Neural cell (in vitro differentiated cells): ENCODE results near the gene AQP5. TPM values are rescaled to one million over a fixed set of nuclear protein-coding genes. Genes with fewer than 3 reads are reported as not detected.

Source experiments
- H2AFZ ChIP-seq: fragments of 200-600, 300-800 bp; sonication (generic), shearing (Covaris generic); 2 replicates; pipeline ENCODE4 v1.6.0; 2014; ENCODE audit warnings: low read depth, mild to moderate bottlenecking, antibody characterized with exemption, low read length, moderate library complexity
- H3F3A ChIP-seq: fragments of 200-600 bp; shearing (Covaris generic); 2 replicates; pipeline ENCODE4 v1.6.1; 2016; ENCODE audit warnings: mild to moderate bottlenecking, moderate library complexity, mixed read lengths, antibody characterized with exemption, low read length; ENCODE audit not compliant: insufficient read depth, poor library complexity, severe bottlenecking
- H3K27ac ChIP-seq: fragments of 200-600, 300-800 bp; sonication (generic), shearing (Covaris generic); 2 replicates; pipeline ENCODE4 v1.5.1; 2014; ENCODE audit warnings: mild to moderate bottlenecking, low read length, moderate library complexity
- H3K27me3 ChIP-seq: fragments of 300-800, 200-600 bp; sonication (generic), shearing (Covaris generic); 2 replicates; pipeline ENCODE4 v1.6.0; 2014; ENCODE audit warnings: mild to moderate bottlenecking, low read depth, low read length, moderate library complexity; ENCODE audit not compliant: insufficient read depth
- H3K36me3 ChIP-seq: fragments of 300-800, 200-600 bp; sonication (generic), shearing (Covaris generic); 2 replicates; pipeline ENCODE4 v1.5.1; 2014; ENCODE audit warnings: mild to moderate bottlenecking, antibody characterized with exemption, low read length, moderate library complexity; ENCODE audit not compliant: insufficient read depth
- H3K4me2 ChIP-seq: fragments of 300-800, 200-600 bp; sonication (generic), shearing (Covaris generic); 2 replicates; pipeline ENCODE4 v1.6.0; 2014; ENCODE audit warnings: mild to moderate bottlenecking, low read length
- H3K4me3 ChIP-seq: fragments of 300-800, 200-600 bp; sonication (generic), shearing (Covaris generic); 2 replicates; pipeline ENCODE4 v1.5.1; 2014; ENCODE audit warnings: mild to moderate bottlenecking, low read length, moderate library complexity
- H3K79me2 ChIP-seq: fragments of 200-600 bp; shearing (Covaris generic); replicated peaks from 2 replicates; pipeline ENCODE4 v1.6.0; 2014; ENCODE audit warnings: mild to moderate bottlenecking, low read length, moderate library complexity; ENCODE audit not compliant: insufficient read depth
- H3K9ac ChIP-seq: fragments of 300-800, 200-600 bp; sonication (generic), shearing (Covaris generic); 2 replicates; pipeline ENCODE4 v1.6.1; 2016; ENCODE audit warnings: mild to moderate bottlenecking, low read length, mixed read lengths
- H3K9me2 ChIP-seq: fragments of 200-600 bp; shearing (Covaris generic); 2 replicates; pipeline ENCODE4 v1.6.1; 2016; ENCODE audit warnings: mild to moderate bottlenecking, low read length, mixed read lengths; ENCODE audit not compliant: insufficient read depth
- H3K9me3 ChIP-seq: fragments of 200-600, 300-800 bp; sonication (generic), shearing (Covaris generic); 2 replicates; pipeline ENCODE4 v1.6.1; 2016; ENCODE audit warnings: mild to moderate bottlenecking, mixed run types, low read length, moderate library complexity, mixed read lengths
- H4K20me1 ChIP-seq: fragments of 200-600 bp; shearing (Covaris generic); 2 replicates; pipeline ENCODE4 v1.6.1; 2016; ENCODE audit warnings: mild to moderate bottlenecking, mixed run types; ENCODE audit not compliant: insufficient read depth
- EP300 ChIP-seq: fragments of 450-650 bp; conservative IDR thresholded peaks from 2 replicates; pipeline ENCODE4 v1.6.1; 2014; ENCODE audit warnings: antibody characterized with exemption, mild to moderate bottlenecking, moderate library complexity; ENCODE audit not compliant: poor library complexity, severe bottlenecking
- EZH2 ChIP-seq: fragments of 200-600, 300-800 bp; shearing (Covaris generic), sonication (generic); IDR thresholded peaks from 2 replicates; pipeline ENCODE4 v1.6.1; 2014; ENCODE audit warnings: antibody characterized with exemption, low read length, borderline replicate concordance, mild to moderate bottlenecking; ENCODE audit not compliant: insufficient read depth, poor library complexity, severe bottlenecking
- MXI1 ChIP-seq: fragments of 450-650 bp; conservative IDR thresholded peaks from 2 replicates; pipeline ENCODE4 v1.6.1; 2014; ENCODE audit warnings: antibody characterized with exemption, mild to moderate bottlenecking; ENCODE audit not compliant: poor library complexity, severe bottlenecking
- POLR2AphosphoS5 ChIP-seq: IDR thresholded peaks from 2 replicates; pipeline ENCODE4 v1.6.1; 2012
- RAD21 ChIP-seq: fragments of 450-650 bp; conservative IDR thresholded peaks from 2 replicates; pipeline ENCODE4 v1.6.1; 2014; ENCODE audit warnings: antibody characterized with exemption, mild to moderate bottlenecking, moderate library complexity
- REST ChIP-seq: IDR thresholded peaks from 2 replicates; pipeline ENCODE4 v1.6.1; 2012; ENCODE audit warnings: borderline replicate concordance
- SMC3 ChIP-seq: fragments of 450-650 bp; conservative IDR thresholded peaks from 2 replicates; pipeline ENCODE4 v1.6.1; 2014; ENCODE audit warnings: antibody characterized with exemption, mild to moderate bottlenecking, moderate library complexity; ENCODE audit not compliant: poor library complexity
- TAF1 ChIP-seq: IDR thresholded peaks from 2 replicates; pipeline ENCODE4 v1.6.1; 2012; ENCODE audit warnings: low read depth
- polyA plus RNA-seq: library from polyadenylated mRNA; depleted of rRNA; stranded (reverse); fragments of >200 nt; gene quantifications from 2 replicates; pipeline ENCODE4 v1.2.3, GENCODE V29; 2014
- TF ChIP-seq, protein P1 (sequence below): fragments of 450-650 bp; IDR thresholded peaks from 2 replicates; pipeline ENCODE4 v1.5.1; 2014; ENCODE audit warnings: antibody characterized with exemption, mild to moderate bottlenecking, moderate library complexity; ENCODE audit not compliant: poor library complexity, severe bottlenecking

AQP5 gene
- polyA plus RNA-seq, 1 donor from 2014 or later = not detected

DNA sequence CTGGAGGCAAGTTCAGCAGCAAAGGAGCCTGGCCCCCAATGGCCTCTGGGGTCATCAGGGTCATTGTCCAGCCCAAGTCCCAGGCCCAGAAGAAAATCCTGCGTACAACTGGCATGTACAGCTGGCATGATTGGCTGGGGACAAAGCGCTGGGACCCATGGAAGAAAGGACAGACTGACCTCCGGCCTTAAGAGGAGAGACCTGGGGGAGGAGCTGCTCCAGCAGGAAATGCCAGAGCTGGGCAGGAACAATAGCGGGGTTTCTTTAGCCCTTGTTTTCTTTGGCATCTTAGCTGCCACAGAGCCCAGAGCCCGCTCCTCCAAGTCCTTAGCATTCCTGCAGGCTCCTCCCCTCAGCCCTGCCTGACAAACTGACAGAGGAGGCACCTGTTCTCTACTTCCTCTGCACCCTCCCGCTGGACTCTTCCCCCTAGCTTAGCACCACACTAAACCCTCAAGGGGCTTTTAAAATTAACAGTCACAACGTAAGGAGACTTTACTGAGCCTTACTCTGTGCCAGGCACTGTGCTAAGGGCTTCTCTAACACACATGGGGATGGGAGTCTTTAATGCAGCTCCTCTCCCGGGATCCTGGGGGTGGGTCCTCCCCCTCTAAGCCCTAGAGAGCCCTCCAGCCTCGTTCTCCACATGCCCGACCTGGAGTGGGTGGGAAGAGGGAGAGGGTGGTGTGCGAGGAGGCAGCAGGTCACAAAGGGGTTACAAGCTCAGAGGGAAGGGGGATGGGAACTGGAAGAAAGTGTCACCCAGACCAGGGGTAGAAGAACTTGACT is 1.8 kb upstream of the AQP5 start:
- Histone ChIP-seq H3K4me3 (no peak overlapping the region), H3K27ac (no peak overlapping the region), H3K27me3 (peaks cover 32% of the 10 kb centered on the region), H3K9ac (no peak overlapping the region), H3K9me3 (no peaks in the 10 kb centered on the region), H3K79me2 (no peaks in the 10 kb centered on the region), H4K20me1 (no peaks in the 10 kb centered on the region), H3K36me3 (no peaks in the 10 kb centered on the region), H3K9me2 (no peaks in the 10 kb centered on the region), H3K4me2 (no peak overlapping the region), H2AFZ (no peak overlapping the region), H3F3A (no peaks in the 10 kb centered on the region)
- TF ChIP-seq SMC3 (no peak), MXI1 (no peak), TAF1 (no peak), POLR2AphosphoS5 (no peak), EP300 (no peak), EZH2 (no peak), REST (no peak), RAD21 (no peak)
- TF ChIP-seq, protein P1, sequence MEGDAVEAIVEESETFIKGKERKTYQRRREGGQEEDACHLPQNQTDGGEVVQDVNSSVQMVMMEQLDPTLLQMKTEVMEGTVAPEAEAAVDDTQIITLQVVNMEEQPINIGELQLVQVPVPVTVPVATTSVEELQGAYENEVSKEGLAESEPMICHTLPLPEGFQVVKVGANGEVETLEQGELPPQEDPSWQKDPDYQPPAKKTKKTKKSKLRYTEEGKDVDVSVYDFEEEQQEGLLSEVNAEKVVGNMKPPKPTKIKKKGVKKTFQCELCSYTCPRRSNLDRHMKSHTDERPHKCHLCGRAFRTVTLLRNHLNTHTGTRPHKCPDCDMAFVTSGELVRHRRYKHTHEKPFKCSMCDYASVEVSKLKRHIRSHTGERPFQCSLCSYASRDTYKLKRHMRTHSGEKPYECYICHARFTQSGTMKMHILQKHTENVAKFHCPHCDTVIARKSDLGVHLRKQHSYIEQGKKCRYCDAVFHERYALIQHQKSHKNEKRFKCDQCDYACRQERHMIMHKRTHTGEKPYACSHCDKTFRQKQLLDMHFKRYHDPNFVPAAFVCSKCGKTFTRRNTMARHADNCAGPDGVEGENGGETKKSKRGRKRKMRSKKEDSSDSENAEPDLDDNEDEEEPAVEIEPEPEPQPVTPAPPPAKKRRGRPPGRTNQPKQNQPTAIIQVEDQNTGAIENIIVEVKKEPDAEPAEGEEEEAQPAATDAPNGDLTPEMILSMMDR = no peak

- no peak for TF ChIP-seq EZH2
- Histone ChIP-seq H3K27ac (no peak overlapping the region), H3K4me2 (no peak overlapping the region), H3K4me3 (no peak overlapping the region), H3K9me3 (no peaks in the 10 kb centered on the region), H3K36me3 (no peaks in the 10 kb centered on the region), H2AFZ (no peak overlapping the region), H3K9me2 (no peaks in the 10 kb centered on the region), H3K79me2 (no peaks in the 10 kb centered on the region), H3F3A (no peaks in the 10 kb centered on the region), H3K27me3 (peaks cover 32% of the 10 kb centered on the region), H4K20me1 (no peaks in the 10 kb centered on the region), H3K9ac (no peak overlapping the region)
Measured at GRCh38 chr12:49960474-49961110, 1.1 kb upstream of the AQP5 start.
